AG09319 (cell line): ENCODE data around the gene RAD51B.

Source experiments
- DNase-seq: peaks from one replicate; pipeline ENCODE4 v3.0.0-alpha.2; 2010; ENCODE audit warnings: low read depth; ENCODE audit errors: extremely low read depth
- CTCF ChIP-seq: IDR thresholded peaks from 2 replicates; pipeline ENCODE4 v1.5.1; 2011; ENCODE audit warnings: low read depth, mild to moderate bottlenecking, inconsistent platforms, low read length, moderate library complexity

The RAD51B gene

GRCh38 chr14:68442828-68443629, 623.5 kb downstream of the RAD51B start:
- TF ChIP-seq CTCF = no peak
- DNase-seq = peak; percentile 67

- DNase-seq = peak; percentile 46
- TF ChIP-seq CTCF = no peak
These were observed 625.0 kb downstream of the RAD51B start for GRCh38 chr14:68444449-68445168.

- no peak for DNase-seq
- TF ChIP-seq CTCF = no peak
These were observed 626.9 kb downstream of the RAD51B start for GRCh38 chr14:68446243-68447040.

GRCh38 chr14:68447581-68448251, 628.1 kb downstream of the RAD51B start:
- no peak for DNase-seq
- no peak for TF ChIP-seq CTCF

GRCh38 chr14:68448252-68448902, 628.8 kb downstream of the RAD51B start:
- TF ChIP-seq CTCF = no peak
- DNase-seq = no peak

GRCh38 chr14:68449561-68450181, 630.1 kb downstream of the RAD51B start:
- no peak for DNase-seq
- TF ChIP-seq CTCF = no peak
